Measurements from ENCODE around the gene CIAO3. TPM values are rescaled to one million over a fixed set of nuclear protein-coding genes. Genes with fewer than 3 reads are reported as not detected.

Gene CIAO3
- total RNA-seq, 2 experiments from 2014 or later = 33.3 to 38.2 TPM

- no peaks in the 10 kb centered on the region for H3K27me3 Mint-ChIP-seq
- intact Hi-C loops (cut with DNase I, micrococcal nuclease) = no loop called here
- TF ChIP-seq, protein P1, sequence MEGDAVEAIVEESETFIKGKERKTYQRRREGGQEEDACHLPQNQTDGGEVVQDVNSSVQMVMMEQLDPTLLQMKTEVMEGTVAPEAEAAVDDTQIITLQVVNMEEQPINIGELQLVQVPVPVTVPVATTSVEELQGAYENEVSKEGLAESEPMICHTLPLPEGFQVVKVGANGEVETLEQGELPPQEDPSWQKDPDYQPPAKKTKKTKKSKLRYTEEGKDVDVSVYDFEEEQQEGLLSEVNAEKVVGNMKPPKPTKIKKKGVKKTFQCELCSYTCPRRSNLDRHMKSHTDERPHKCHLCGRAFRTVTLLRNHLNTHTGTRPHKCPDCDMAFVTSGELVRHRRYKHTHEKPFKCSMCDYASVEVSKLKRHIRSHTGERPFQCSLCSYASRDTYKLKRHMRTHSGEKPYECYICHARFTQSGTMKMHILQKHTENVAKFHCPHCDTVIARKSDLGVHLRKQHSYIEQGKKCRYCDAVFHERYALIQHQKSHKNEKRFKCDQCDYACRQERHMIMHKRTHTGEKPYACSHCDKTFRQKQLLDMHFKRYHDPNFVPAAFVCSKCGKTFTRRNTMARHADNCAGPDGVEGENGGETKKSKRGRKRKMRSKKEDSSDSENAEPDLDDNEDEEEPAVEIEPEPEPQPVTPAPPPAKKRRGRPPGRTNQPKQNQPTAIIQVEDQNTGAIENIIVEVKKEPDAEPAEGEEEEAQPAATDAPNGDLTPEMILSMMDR (IDR thresholded peaks at IDR 0.05) = no peak
- ATAC-seq (ENCODE audit: poor library complexity) (no peak), DNase-seq (peak in 1 of 14 experiments; percentile 51)
- Histone ChIP-seq H3K27ac (ENCODE audit: low read depth in 1 of 2, low read length in 2 of 2) (no peak overlapping the region), H3K4me3 (ENCODE audit: low read length) (no peak overlapping the region), H3K9me3 (ENCODE audit: control insufficient read depth in 1 of 2, insufficient read depth in 1 of 2, low read length in 2 of 2) (no peaks in the 10 kb centered on the region), H3K27me3 (ENCODE audit: control insufficient read depth in 1 of 2, insufficient read depth in 2 of 2, low read length in 2 of 2) (no peaks in the 10 kb centered on the region), H3K4me1 (ENCODE audit: insufficient read depth, low read length) (peaks cover 65% of the 10 kb centered on the region), H3K36me3 (ENCODE audit: insufficient read depth, low read length) (peaks cover 29% of the 10 kb centered on the region)
- ChIA-PET POLR2A (interaction anchor here (2.5 to 4.8 kb wide), 2 partner anchors 12 to 15 kb away, joined by 12 to 55 read pairs; partner anchors contain the start of gene RHOT2), CTCF (no interaction called here)
- peaks cover 15% of the 10 kb centered on the region for H3K4me1 Mint-ChIP-seq (ENCODE audit: low read depth)
- H3K27ac Mint-ChIP-seq = peak overlapping the region; percentile 69
- H3K36me3 Mint-ChIP-seq (ENCODE audit: low read depth) = peaks cover 19% of the 10 kb centered on the region
- no peaks in the 10 kb centered on the region for H3K9me3 Mint-ChIP-seq
- peak overlapping the region; percentile 83 for H3K4me3 Mint-ChIP-seq
Measured at GRCh38 chr16:682493-683395, 58.1 kb downstream of the CIAO3 start.

DNA sequence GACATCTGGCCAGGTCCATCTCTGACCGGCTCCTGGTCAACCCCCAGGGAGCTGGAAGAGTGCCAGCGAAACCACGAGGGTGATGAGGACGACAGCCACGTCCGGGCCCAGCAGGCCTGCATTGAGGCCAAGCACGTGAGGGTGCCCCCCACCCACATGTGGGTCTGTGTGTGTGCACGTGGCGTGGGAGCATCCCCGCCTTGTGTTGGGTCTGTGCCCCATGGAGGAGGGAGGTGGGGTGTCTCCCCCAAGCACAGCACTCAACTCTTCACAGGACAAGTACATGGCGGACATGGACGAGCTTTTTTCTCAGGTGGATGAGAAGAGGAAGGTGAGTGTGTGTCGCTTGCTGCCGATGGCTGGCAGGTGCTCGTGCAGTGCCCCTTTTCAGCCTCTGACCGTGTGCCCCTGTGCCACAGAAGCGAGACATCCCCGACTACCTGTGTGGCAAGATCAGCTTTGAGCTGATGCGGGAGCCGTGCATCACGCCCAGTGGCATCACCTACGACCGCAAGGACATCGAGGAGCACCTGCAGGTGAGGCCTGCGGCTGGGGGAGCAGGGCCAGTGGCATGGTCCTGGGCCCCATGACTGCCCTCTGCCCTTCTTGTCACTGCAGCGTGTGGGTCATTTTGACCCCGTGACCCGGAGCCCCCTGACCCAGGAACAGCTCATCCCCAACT is 58.9 kb downstream of the CIAO3 start:
- intact Hi-C loops (cut with DNase I, micrococcal nuclease) = no loop called here

More for the DNA sequence above, 58.9 kb downstream of the CIAO3 start:
- Histone ChIP-seq H3K4me1 (ENCODE audit: insufficient read depth, low read length) (peaks cover 71% of the 10 kb centered on the region), H3K36me3 (ENCODE audit: insufficient read depth, low read length) (peaks cover 27% of the 10 kb centered on the region), H3K27ac (ENCODE audit: low read depth in 1 of 2, low read length in 2 of 2) (no peak overlapping the region), H3K27me3 (ENCODE audit: control insufficient read depth in 1 of 2, insufficient read depth in 2 of 2, low read length in 2 of 2) (peaks cover 0 to 1% of the 10 kb centered on the region in 2 experiments), H3K9me3 (ENCODE audit: control insufficient read depth in 1 of 2, insufficient read depth in 1 of 2, low read length in 2 of 2) (no peaks in the 10 kb centered on the region), H3K4me3 (ENCODE audit: low read length) (no peak overlapping the region)
- peak in 1 of 14 experiments; percentile 42 for DNase-seq
- ATAC-seq (ENCODE audit: poor library complexity) = no peak
- Mint-ChIP-seq H3K4me1 (ENCODE audit: low read depth) (peaks cover 17% of the 10 kb centered on the region), H3K36me3 (ENCODE audit: low read depth) (peaks cover 19% of the 10 kb centered on the region), H3K27me3 (no peaks in the 10 kb centered on the region), H3K27ac (peak overlapping the region; percentile 70), H3K4me3 (peak overlapping the region; percentile 83), H3K9me3 (no peaks in the 10 kb centered on the region)
- TF ChIP-seq, protein P1 (IDR thresholded peaks at IDR 0.05) = no peak
- ChIA-PET CTCF (no interaction called here), POLR2A (interaction anchor here (1.2 to 4.8 kb wide), 8 partner anchors 8 to 299 kb away, joined by 3 to 55 read pairs (median 6); partner anchors contain the start of genes METTL26, RHOT2, SOX8 and WDR24)
